Activated B cell treated with CpG ODN at 0.5 μM for 24 hours (primary cell): ENCODE data around the gene C16orf87. TPM values are rescaled to one million over a fixed set of nuclear protein-coding genes. Genes with fewer than 3 reads are reported as not detected.

Experiments
- ATAC-seq: fragments of 200-7000 bp; cut with Tn5 transposase; one replicate; pipeline ENCODE4 v1.10.0; 2021; ENCODE audit warnings: low read depth, mild to moderate bottlenecking, moderate library complexity
- CTCF ChIA-PET: fragments of 350-600 bp; sonication (Branson Sonifier 250); formaldehyde crosslinking; loops from one replicate; lab custom pipeline; 2021; ENCODE audit warnings: antibody characterized with exemption; lab: Charles Lee
- POLR2A ChIA-PET: fragments of 350-600 bp; sonication (Branson Sonifier 250); formaldehyde crosslinking; loops from one replicate; lab custom pipeline; 2021; ENCODE audit warnings: antibody characterized with exemption; lab: Charles Lee
- DNase-seq: peaks from one replicate; pipeline ENCODE4 v3.0.0; 2022
- H3K27ac Mint-ChIP-seq: one replicate; pipeline ENCODE4 v1.8.0; 2020; ENCODE audit warnings: mixed read lengths
- H3K27me3 Mint-ChIP-seq: one replicate; pipeline ENCODE4 v1.8.0; 2021; ENCODE audit warnings: mixed read lengths
- H3K36me3 Mint-ChIP-seq: one replicate; pipeline ENCODE4 v1.8.0; 2021; ENCODE audit warnings: low read depth, mixed read lengths
- H3K4me1 Mint-ChIP-seq: one replicate; pipeline ENCODE4 v1.8.0; 2021; ENCODE audit warnings: mixed read lengths
- H3K4me3 Mint-ChIP-seq: one replicate; pipeline ENCODE4 v1.8.0; 2020; ENCODE audit warnings: mild to moderate bottlenecking, mixed read lengths
- H3K9me3 Mint-ChIP-seq: one replicate; pipeline ENCODE4 v1.8.0; 2020; ENCODE audit warnings: mixed read lengths
- CTCF ChIP-seq: fragments of 200-600 bp; IDR thresholded peaks from one replicate; pipeline ENCODE4 v1.8.0; 2022; ENCODE audit warnings: antibody characterized with exemption, mild to moderate bottlenecking
- intact Hi-C: fragments of 100-400 bp; cut with micrococcal nuclease; formaldehyde crosslinking; loops from one replicate; pipeline ENCODE4 v1.15.1; 2024
- total RNA-seq: library from RNA; stranded (reverse); gene quantifications from 2 replicates; pipeline ENCODE4 v1.2.3, GENCODE V29; 2022

Gene C16orf87
- total RNA-seq, 1 donor from 2014 or later: 16.6 TPM

- H3K9me3 Mint-ChIP-seq: no peaks in the 10 kb centered on the region
- CTCF ChIA-PET: interaction anchor here (2.4 kb wide), 1 partner anchor 10 kb away, joined by 9 read pairs; no protein-coding TSS in a partner anchor
- no peaks in the 10 kb centered on the region for H3K36me3 Mint-ChIP-seq
These were observed 13.1 kb upstream of the C16orf87 start for GRCh38 chr16:46843898-46844642.

GRCh38 chr16:46842192-46842895 lies 11.4 kb upstream of the C16orf87 start:
- intact Hi-C loops: no loop called here
- CTCF ChIA-PET: no interaction called here
- TF ChIP-seq CTCF: no peak
- Mint-ChIP-seq H3K4me3 (no peak overlapping the region), H3K9me3 (no peaks in the 10 kb centered on the region), H3K4me1 (no peaks in the 10 kb centered on the region), H3K36me3 (no peaks in the 10 kb centered on the region), H3K27ac (no peak overlapping the region), H3K27me3 (no peaks in the 10 kb centered on the region)
- no peak for ATAC-seq
- POLR2A ChIA-PET: no interaction called here
- DNase-seq: no peak

More at GRCh38 chr16:46843898-46844642, 13.1 kb upstream of the C16orf87 start:
- TF ChIP-seq CTCF: no peak
- intact Hi-C loops: no loop called here
- no peaks in the 10 kb centered on the region for H3K4me1 Mint-ChIP-seq
- peak; percentile 67 for ATAC-seq
- peak overlapping the region; percentile 60 for H3K4me3 Mint-ChIP-seq
- H3K27ac Mint-ChIP-seq: no peak overlapping the region
- DNase-seq: no peak
- POLR2A ChIA-PET: interaction anchor here (0.6 to 1.4 kb wide), 3 partner anchors 12 to 100 kb away, joined by 3 read pairs; no protein-coding TSS in a partner anchor
- H3K27me3 Mint-ChIP-seq: no peaks in the 10 kb centered on the region

GRCh38 chr16:46839986-46840443 lies 9.0 kb upstream of the C16orf87 start:
- Mint-ChIP-seq H3K9me3 (no peaks in the 10 kb centered on the region), H3K36me3 (no peaks in the 10 kb centered on the region), H3K4me1 (peaks cover 17% of the 10 kb centered on the region), H3K27me3 (no peaks in the 10 kb centered on the region), H3K27ac (no peak overlapping the region), H3K4me3 (no peak overlapping the region)
- ChIA-PET POLR2A (no interaction called here), CTCF (no interaction called here)
- DNase-seq (no peak), ATAC-seq (no peak)
- no peak for TF ChIP-seq CTCF
- intact Hi-C loops: no loop called here

- no peak overlapping the region for H3K4me3 Mint-ChIP-seq
- ChIA-PET CTCF (no interaction called here), POLR2A (interaction anchor here (0.6 to 0.8 kb wide), 2 partner anchors 46 to 236 kb away, joined by 3 to 6 read pairs; no protein-coding TSS in a partner anchor)
- peaks cover 41% of the 10 kb centered on the region for H3K4me1 Mint-ChIP-seq
- H3K36me3 Mint-ChIP-seq: no peaks in the 10 kb centered on the region
- no peak overlapping the region for H3K27ac Mint-ChIP-seq
- DNase-seq (no peak), ATAC-seq (no peak)
- H3K27me3 Mint-ChIP-seq: no peaks in the 10 kb centered on the region
- intact Hi-C loops: no loop called here
- no peak for TF ChIP-seq CTCF
- H3K9me3 Mint-ChIP-seq: no peaks in the 10 kb centered on the region
These were observed 5.9 kb upstream of the C16orf87 start for GRCh38 chr16:46836534-46837530.
